ENCODE measurements around the gene GLMN.

- TF ChIP-seq POLR2A (IDR thresholded peaks at IDR 0.05; ENCODE audit: low read length) (no peak), GATA1 (IDR thresholded peaks at IDR 0.05; ENCODE audit: low read depth, low read length) (no peak)
These were observed 23.8 kb downstream of the GLMN start for GRCh38 chr1:92274939-92275338.

All from erythroblast (primary cell).